ENCODE data around the gene ITGB1.
"Not testable (repeated sequence)": the region's sequence is repeated elsewhere in the genome, so short reads cannot be mapped to it uniquely, and the experiment has no call there.

Gene ITGB1

GRCh38 chr10:32930036-32930435 lies 28.0 kb downstream of the ITGB1 start:
- FAIRE-seq (no peak), DNase-seq (ENCODE audit: insufficient read length, low spot score) (no peak)
- no peak for TF ChIP-seq CTCF (IDR thresholded peaks at IDR 0.05; ENCODE audit: insufficient read depth, missing control alignments)

GRCh38 chr10:32929634-32930033 lies 28.4 kb downstream of the ITGB1 start:
- DNase-seq (ENCODE audit: insufficient read length, low spot score): no peak
- FAIRE-seq: no peak

GRCh38 chr10:32927750-32928149 lies 30.3 kb downstream of the ITGB1 start:
- FAIRE-seq (no peak), DNase-seq (ENCODE audit: insufficient read length, low spot score) (no peak)
- TF ChIP-seq CTCF (IDR thresholded peaks at IDR 0.05; ENCODE audit: insufficient read depth, missing control alignments): no peak

More at GRCh38 chr10:32929634-32930033, 28.4 kb downstream of the ITGB1 start:
- no peak for TF ChIP-seq CTCF (IDR thresholded peaks at IDR 0.05; ENCODE audit: insufficient read depth, missing control alignments)

GRCh38 chr10:32923849-32924248 lies 34.2 kb downstream of the ITGB1 start:
- no peak for TF ChIP-seq CTCF (IDR thresholded peaks at IDR 0.05; ENCODE audit: insufficient read depth, missing control alignments)
- FAIRE-seq (no peak), DNase-seq (ENCODE audit: insufficient read length, low spot score) (no peak)

- DNase-seq (ENCODE audit: insufficient read length, low spot score) (no peak), FAIRE-seq (no peak)
- TF ChIP-seq CTCF (IDR thresholded peaks at IDR 0.05; ENCODE audit: insufficient read depth, missing control alignments): no peak
Observed at GRCh38 chr10:32923134-32923533, 34.9 kb downstream of the ITGB1 start.

GRCh38 chr10:32922170-32922569 lies 35.9 kb downstream of the ITGB1 start:
- DNase-seq (ENCODE audit: insufficient read length, low spot score) (no peak), FAIRE-seq (no peak)
- no peak for TF ChIP-seq CTCF (IDR thresholded peaks at IDR 0.05; ENCODE audit: insufficient read depth, missing control alignments)

GRCh38 chr10:32917817-32918216 lies 40.2 kb downstream of the ITGB1 start:
- DNase-seq (ENCODE audit: insufficient read length, low spot score); FAIRE-seq: not testable (repeated sequence)
